Measurements from ENCODE around the gene XIRP2. TPM values are rescaled to one million over a fixed set of nuclear protein-coding genes. Genes with fewer than 3 reads are reported as not detected.

The XIRP2 gene
- total and polyA plus RNA-seq, 3 experiments from 2014 or later = not detected

- Mint-ChIP-seq H3K4me1 (no peaks in the 10 kb centered on the region), H3K9me3 (peaks cover 0 to 4% (median 0%) of the 10 kb centered on the region in 5 donors), H3K27ac (no peak overlapping the region), H3K4me3 (no peak overlapping the region), H3K27me3 (no peaks in the 10 kb centered on the region), H3K36me3 (no peaks in the 10 kb centered on the region)
- Histone ChIP-seq H3K4me1 (ENCODE audit: insufficient read depth, low read length) (no peaks in the 10 kb centered on the region), H3K36me3 (ENCODE audit: insufficient read depth, low read length) (no peaks in the 10 kb centered on the region), H3K27me3 (ENCODE audit: insufficient read depth, low read length, poor library complexity, severe bottlenecking) (no peaks in the 10 kb centered on the region), H3K9me3 (ENCODE audit: low read length) (no peaks in the 10 kb centered on the region), H3K4me3 (ENCODE audit: low read length) (no peak overlapping the region), H3K27ac (ENCODE audit: low read depth, low read length) (no peak overlapping the region)
- ChIA-PET CTCF (no interaction called here), POLR2A (no interaction called here)
- no peak for DNase-seq
Measured at GRCh38 chr2:167187978-167188967, 300.0 kb downstream of the XIRP2 start.

GRCh38 chr2:167190053-167190452, 301.8 kb downstream of the XIRP2 start:
- H3K27ac Mint-ChIP-seq = no peak overlapping the region
- Histone ChIP-seq H3K4me3 (ENCODE audit: low read length) (no peak overlapping the region), H3K27ac (ENCODE audit: low read depth, low read length) (no peak overlapping the region), H3K4me1 (ENCODE audit: insufficient read depth, low read length) (no peaks in the 10 kb centered on the region), H3K36me3 (ENCODE audit: insufficient read depth, low read length) (no peaks in the 10 kb centered on the region), H3K9me3 (ENCODE audit: low read length) (no peaks in the 10 kb centered on the region), H3K27me3 (ENCODE audit: insufficient read depth, low read length, poor library complexity, severe bottlenecking) (no peaks in the 10 kb centered on the region)
- no peaks in the 10 kb centered on the region for H3K4me1 Mint-ChIP-seq
- ChIA-PET CTCF (no interaction called here), POLR2A (no interaction called here)
- no peaks in the 10 kb centered on the region for H3K27me3 Mint-ChIP-seq
- no peak for DNase-seq
- H3K9me3 Mint-ChIP-seq = peaks cover 0 to 4% (median 0%) of the 10 kb centered on the region in 5 donors
- H3K4me3 Mint-ChIP-seq = no peak overlapping the region
- no peaks in the 10 kb centered on the region for H3K36me3 Mint-ChIP-seq

- Histone ChIP-seq H3K36me3 (ENCODE audit: insufficient read depth, low read length) (no peaks in the 10 kb centered on the region), H3K27me3 (ENCODE audit: insufficient read depth, low read length, poor library complexity, severe bottlenecking) (no peaks in the 10 kb centered on the region), H3K4me3 (ENCODE audit: low read length) (no peak overlapping the region), H3K9me3 (ENCODE audit: low read length) (no peaks in the 10 kb centered on the region), H3K4me1 (ENCODE audit: insufficient read depth, low read length) (no peaks in the 10 kb centered on the region), H3K27ac (ENCODE audit: low read depth, low read length) (no peak overlapping the region)
- ChIA-PET CTCF (no interaction called here), POLR2A (no interaction called here)
- Mint-ChIP-seq H3K4me1 (no peaks in the 10 kb centered on the region), H3K9me3 (peaks cover 0 to 4% (median 0%) of the 10 kb centered on the region in 5 donors), H3K27me3 (no peaks in the 10 kb centered on the region), H3K36me3 (no peaks in the 10 kb centered on the region), H3K27ac (no peak overlapping the region), H3K4me3 (no peak overlapping the region)
- DNase-seq = no peak
Measured at GRCh38 chr2:167191588-167191987, 303.3 kb downstream of the XIRP2 start.

- no peaks in the 10 kb centered on the region for H3K4me1 ChIP-seq (ENCODE audit: insufficient read depth, low read length)
- ChIA-PET CTCF (no interaction called here), POLR2A (no interaction called here)
- H3K27ac Mint-ChIP-seq = no peak overlapping the region
- H3K27ac ChIP-seq (ENCODE audit: low read depth, low read length) = no peak overlapping the region
- peaks cover 0 to 4% (median 0%) of the 10 kb centered on the region in 5 donors for H3K9me3 Mint-ChIP-seq
- no peaks in the 10 kb centered on the region for H3K27me3 Mint-ChIP-seq
- H3K36me3 Mint-ChIP-seq = no peaks in the 10 kb centered on the region
- H3K4me1 Mint-ChIP-seq = no peaks in the 10 kb centered on the region
- H3K36me3 ChIP-seq (ENCODE audit: insufficient read depth, low read length) = no peaks in the 10 kb centered on the region
- no peak for DNase-seq
- H3K4me3 ChIP-seq (ENCODE audit: low read length) = no peak overlapping the region
- no peaks in the 10 kb centered on the region for H3K9me3 ChIP-seq (ENCODE audit: low read length)
- no peak overlapping the region for H3K4me3 Mint-ChIP-seq
- no peaks in the 10 kb centered on the region for H3K27me3 ChIP-seq (ENCODE audit: insufficient read depth, low read length, poor library complexity, severe bottlenecking)
Measured at GRCh38 chr2:167192833-167193232, 304.6 kb downstream of the XIRP2 start.

GRCh38 chr2:167196461-167197252, 308.4 kb downstream of the XIRP2 start:
- H3K9me3 ChIP-seq (ENCODE audit: low read length) = no peaks in the 10 kb centered on the region
- POLR2A ChIA-PET = no interaction called here
- no peak for DNase-seq
- H3K4me3 ChIP-seq (ENCODE audit: low read length) = no peak overlapping the region
- H3K36me3 ChIP-seq (ENCODE audit: insufficient read depth, low read length) = no peaks in the 10 kb centered on the region
- Mint-ChIP-seq H3K4me1 (no peaks in the 10 kb centered on the region), H3K36me3 (no peaks in the 10 kb centered on the region), H3K27me3 (no peaks in the 10 kb centered on the region), H3K27ac (peak overlapping the region in 1 of 8 donors; percentile 77), H3K4me3 (peak overlapping the region in 1 of 7 donors; percentile 6), H3K9me3 (peaks cover 0 to 4% (median 1%) of the 10 kb centered on the region in 5 donors)
- H3K27me3 ChIP-seq (ENCODE audit: insufficient read depth, low read length, poor library complexity, severe bottlenecking) = no peaks in the 10 kb centered on the region
- H3K4me1 ChIP-seq (ENCODE audit: insufficient read depth, low read length) = no peaks in the 10 kb centered on the region
- H3K27ac ChIP-seq (ENCODE audit: low read depth, low read length) = no peak overlapping the region
- CTCF ChIA-PET = no interaction called here

GRCh38 chr2:167198009-167198408, 309.7 kb downstream of the XIRP2 start:
- H3K9me3 Mint-ChIP-seq = peaks cover 0 to 4% (median 0%) of the 10 kb centered on the region in 5 donors
- H3K9me3 ChIP-seq (ENCODE audit: low read length) = no peaks in the 10 kb centered on the region
- H3K36me3 Mint-ChIP-seq = no peaks in the 10 kb centered on the region
- H3K27me3 Mint-ChIP-seq = no peaks in the 10 kb centered on the region
- no peak overlapping the region for H3K4me3 ChIP-seq (ENCODE audit: low read length)
- H3K27ac ChIP-seq (ENCODE audit: low read depth, low read length) = no peak overlapping the region
- H3K4me3 Mint-ChIP-seq = no peak overlapping the region
- POLR2A ChIA-PET = no interaction called here
- H3K27me3 ChIP-seq (ENCODE audit: insufficient read depth, low read length, poor library complexity, severe bottlenecking) = no peaks in the 10 kb centered on the region
- DNase-seq = no peak
- H3K27ac Mint-ChIP-seq = no peak overlapping the region
- no peaks in the 10 kb centered on the region for H3K36me3 ChIP-seq (ENCODE audit: insufficient read depth, low read length)
- H3K4me1 ChIP-seq (ENCODE audit: insufficient read depth, low read length) = no peaks in the 10 kb centered on the region
- no peaks in the 10 kb centered on the region for H3K4me1 Mint-ChIP-seq
- CTCF ChIA-PET = no interaction called here

- DNase-seq = no peak
- H3K9me3 ChIP-seq (ENCODE audit: low read length) = no peaks in the 10 kb centered on the region
- H3K27ac ChIP-seq (ENCODE audit: low read depth, low read length) = no peak overlapping the region
- POLR2A ChIA-PET = no interaction called here
- H3K4me3 Mint-ChIP-seq = no peak overlapping the region
- no peaks in the 10 kb centered on the region for H3K36me3 Mint-ChIP-seq
- H3K27ac Mint-ChIP-seq = no peak overlapping the region
- H3K27me3 ChIP-seq (ENCODE audit: insufficient read depth, low read length, poor library complexity, severe bottlenecking) = no peaks in the 10 kb centered on the region
- no peaks in the 10 kb centered on the region for H3K27me3 Mint-ChIP-seq
- H3K4me1 Mint-ChIP-seq = no peaks in the 10 kb centered on the region
- no peak overlapping the region for H3K4me3 ChIP-seq (ENCODE audit: low read length)
- H3K36me3 ChIP-seq (ENCODE audit: insufficient read depth, low read length) = no peaks in the 10 kb centered on the region
- CTCF ChIA-PET = no interaction called here
- peaks cover 0 to 4% (median 0%) of the 10 kb centered on the region in 5 donors for H3K9me3 Mint-ChIP-seq
- H3K4me1 ChIP-seq (ENCODE audit: insufficient read depth, low read length) = no peaks in the 10 kb centered on the region
Measured at GRCh38 chr2:167198576-167198975, 310.3 kb downstream of the XIRP2 start.

GRCh38 chr2:167200019-167200418, 311.7 kb downstream of the XIRP2 start:
- Histone ChIP-seq H3K27ac (ENCODE audit: low read depth, low read length) (no peak overlapping the region), H3K27me3 (ENCODE audit: insufficient read depth, low read length, poor library complexity, severe bottlenecking) (no peaks in the 10 kb centered on the region), H3K36me3 (ENCODE audit: insufficient read depth, low read length) (no peaks in the 10 kb centered on the region), H3K4me1 (ENCODE audit: insufficient read depth, low read length) (no peaks in the 10 kb centered on the region), H3K4me3 (ENCODE audit: low read length) (no peak overlapping the region), H3K9me3 (ENCODE audit: low read length) (no peaks in the 10 kb centered on the region)
- Mint-ChIP-seq H3K4me3 (no peak overlapping the region), H3K9me3 (peaks cover 0 to 4% (median 0%) of the 10 kb centered on the region in 5 donors), H3K36me3 (no peaks in the 10 kb centered on the region), H3K4me1 (no peaks in the 10 kb centered on the region), H3K27ac (no peak overlapping the region), H3K27me3 (no peaks in the 10 kb centered on the region)
- POLR2A ChIA-PET = no interaction called here
- no peak for DNase-seq
- CTCF ChIA-PET = no interaction called here

All from CD8-positive, alpha-beta memory T cell (primary cell).